ENCODE data around the gene NECTIN2. TPM values are rescaled to one million over a fixed set of nuclear protein-coding genes. Genes with fewer than 3 reads are reported as not detected.
"Not testable (repeated sequence)": the region's sequence is repeated elsewhere in the genome, so short reads cannot be mapped to it uniquely, and the experiment has no call there.

NECTIN2 gene
- total RNA-seq, 2 experiments from 2014 or later: not detected

- no peak overlapping the region for H3K4me3 Mint-ChIP-seq
- no peak overlapping the region for H3K27ac Mint-ChIP-seq
- ChIA-PET POLR2A (interaction anchor here (0.6 kb wide), 1 partner anchor 194 kb away, joined by 3 read pairs; no protein-coding TSS in a partner anchor), CTCF (no interaction called here)
- no peaks in the 10 kb centered on the region for H3K27me3 Mint-ChIP-seq
- H3K4me1 Mint-ChIP-seq: peaks cover 5% of the 10 kb centered on the region
- no peaks in the 10 kb centered on the region for H3K9me3 Mint-ChIP-seq
- no peaks in the 10 kb centered on the region for H3K36me3 Mint-ChIP-seq (ENCODE audit: low read depth)
- DNase-seq: no peak
Observed at GRCh38 chr19:44869733-44870470, 23.8 kb downstream of the NECTIN2 start.

GRCh38 chr19:44871809-44872208, 25.7 kb downstream of the NECTIN2 start:
- no peaks in the 10 kb centered on the region for H3K27me3 Mint-ChIP-seq
- H3K4me3 Mint-ChIP-seq: no peak overlapping the region
- H3K27ac Mint-ChIP-seq: no peak overlapping the region
- DNase-seq: no peak
- ChIA-PET POLR2A (no interaction called here), CTCF (no interaction called here)
- no peaks in the 10 kb centered on the region for H3K9me3 Mint-ChIP-seq
- no peaks in the 10 kb centered on the region for H3K36me3 Mint-ChIP-seq (ENCODE audit: low read depth)
- no peaks in the 10 kb centered on the region for H3K4me1 Mint-ChIP-seq

DNA sequence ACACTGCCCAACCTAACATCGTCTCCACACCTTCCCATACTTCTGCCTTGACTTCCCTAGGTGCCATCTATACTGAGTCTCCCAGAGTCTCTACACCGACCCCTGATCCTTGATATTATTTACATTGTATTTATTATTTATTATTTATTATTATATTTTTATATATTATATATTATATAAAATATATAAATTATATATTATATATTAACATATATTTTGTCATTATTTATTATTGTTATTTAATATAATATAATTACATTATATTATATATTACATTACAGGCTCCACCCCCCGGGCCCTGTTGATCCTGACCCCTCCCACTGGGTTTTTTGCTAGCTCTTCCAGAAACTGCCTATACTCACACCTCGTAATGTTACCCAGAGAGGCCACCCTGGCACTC, 26.6 kb downstream of the NECTIN2 start:
- CTCF ChIA-PET: interaction anchor here (0.6 kb wide), 1 partner anchor 23 kb away, joined by 3 read pairs; no protein-coding TSS in a partner anchor
- H3K4me3 Mint-ChIP-seq: no peak overlapping the region
- H3K27ac Mint-ChIP-seq: no peak overlapping the region
- DNase-seq: no peak
- POLR2A ChIA-PET: no interaction called here
- peaks cover 4% of the 10 kb centered on the region for H3K4me1 Mint-ChIP-seq
- no peaks in the 10 kb centered on the region for H3K27me3 Mint-ChIP-seq
- no peaks in the 10 kb centered on the region for H3K36me3 Mint-ChIP-seq (ENCODE audit: low read depth)
- no peaks in the 10 kb centered on the region for H3K9me3 Mint-ChIP-seq

DNA sequence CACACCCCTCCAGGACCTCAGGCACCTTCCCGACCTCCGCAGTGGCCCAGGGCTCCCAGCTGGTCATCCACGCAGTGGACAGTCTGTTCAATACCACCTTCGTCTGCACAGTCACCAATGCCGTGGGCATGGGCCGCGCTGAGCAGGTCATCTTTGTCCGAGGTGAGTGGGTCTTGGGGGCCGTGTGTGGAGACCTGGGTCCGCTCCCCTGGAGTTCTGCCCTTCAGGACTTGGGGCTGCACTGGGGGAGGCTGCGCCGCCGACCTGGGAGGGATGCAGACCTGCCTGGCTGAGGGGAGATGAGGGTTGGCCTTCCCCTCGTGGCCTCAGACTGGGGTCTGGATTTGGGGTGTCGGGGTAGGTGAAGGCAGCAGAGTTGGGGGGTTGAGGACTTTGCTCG, 28.2 kb downstream of the NECTIN2 start:
- Mint-ChIP-seq H3K36me3 (ENCODE audit: low read depth) (no peaks in the 10 kb centered on the region), H3K4me1 (peaks cover 4% of the 10 kb centered on the region), H3K9me3 (no peaks in the 10 kb centered on the region), H3K4me3 (no peak overlapping the region), H3K27ac (no peak overlapping the region), H3K27me3 (no peaks in the 10 kb centered on the region)
- CTCF ChIA-PET: interaction anchor here (1.6 kb wide), 1 partner anchor 11 kb away, joined by 3 read pairs; no protein-coding TSS in a partner anchor
- DNase-seq: no peak
- POLR2A ChIA-PET: no interaction called here

DNA sequence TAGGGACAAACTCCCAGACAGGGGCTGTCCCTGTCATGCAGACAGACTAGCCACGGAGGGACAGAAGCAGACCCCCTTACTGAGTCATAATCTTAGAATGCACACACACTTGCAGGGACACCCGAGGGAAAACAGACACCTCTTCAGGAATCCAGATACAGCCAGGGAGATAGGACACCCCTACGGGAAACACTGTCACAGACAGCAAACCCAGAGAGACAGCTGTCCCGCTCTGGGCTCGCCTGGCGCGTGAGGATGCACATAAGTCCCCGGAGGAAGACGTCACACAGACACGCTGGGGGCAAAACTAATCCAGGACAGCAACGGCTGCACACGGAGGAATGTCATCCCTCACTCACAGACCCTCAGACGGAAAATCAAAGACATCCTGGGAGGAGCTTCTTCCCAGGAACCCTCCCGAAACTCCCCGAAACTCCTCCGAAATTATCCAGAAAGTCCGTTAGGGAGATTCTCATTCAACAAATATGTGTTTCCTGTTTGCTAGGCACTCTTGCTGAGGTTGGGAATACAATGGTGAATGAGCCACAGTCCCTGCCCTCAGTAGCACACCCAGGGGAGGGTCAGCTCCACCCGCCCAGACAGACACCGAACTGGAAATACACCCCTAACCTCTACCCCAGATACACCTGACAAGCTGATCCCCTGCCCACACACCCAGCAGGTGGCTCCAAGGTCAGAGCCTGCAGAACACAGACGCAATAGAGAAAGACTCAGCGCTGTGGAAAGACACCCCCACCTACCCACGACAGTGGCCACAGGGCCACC, 29.8 kb downstream of the NECTIN2 start:
- Mint-ChIP-seq H3K27me3 (no peaks in the 10 kb centered on the region), H3K9me3 (no peaks in the 10 kb centered on the region), H3K27ac (no peak overlapping the region), H3K36me3 (ENCODE audit: low read depth) (no peaks in the 10 kb centered on the region), H3K4me1 (peaks cover 4% of the 10 kb centered on the region), H3K4me3 (no peak overlapping the region)
- ChIA-PET CTCF (no interaction called here), POLR2A (no interaction called here)
- DNase-seq: no peak

- ChIA-PET POLR2A (no interaction called here), CTCF (no interaction called here)
- Mint-ChIP-seq H3K4me1 (peaks cover 4% of the 10 kb centered on the region), H3K36me3 (ENCODE audit: low read depth) (no peaks in the 10 kb centered on the region), H3K9me3 (no peaks in the 10 kb centered on the region), H3K27me3 (no peaks in the 10 kb centered on the region), H3K27ac (no peak overlapping the region), H3K4me3 (no peak overlapping the region)
- DNase-seq: no peak
Observed at GRCh38 chr19:44876930-44877535, 30.9 kb downstream of the NECTIN2 start.

- H3K27ac Mint-ChIP-seq: no peak overlapping the region
- H3K27me3 Mint-ChIP-seq: no peaks in the 10 kb centered on the region
- H3K9me3 Mint-ChIP-seq: no peaks in the 10 kb centered on the region
- no peak for DNase-seq
- H3K36me3 Mint-ChIP-seq (ENCODE audit: low read depth): no peaks in the 10 kb centered on the region
- no peak overlapping the region for H3K4me3 Mint-ChIP-seq
- ChIA-PET CTCF (no interaction called here), POLR2A (interaction anchor here (0.6 kb wide), 1 partner anchor 27 kb away, joined by 3 read pairs; no protein-coding TSS in a partner anchor)
- peaks cover 4% of the 10 kb centered on the region for H3K4me1 Mint-ChIP-seq
Observed at GRCh38 chr19:44878120-44878865, 32.2 kb downstream of the NECTIN2 start.

DNA sequence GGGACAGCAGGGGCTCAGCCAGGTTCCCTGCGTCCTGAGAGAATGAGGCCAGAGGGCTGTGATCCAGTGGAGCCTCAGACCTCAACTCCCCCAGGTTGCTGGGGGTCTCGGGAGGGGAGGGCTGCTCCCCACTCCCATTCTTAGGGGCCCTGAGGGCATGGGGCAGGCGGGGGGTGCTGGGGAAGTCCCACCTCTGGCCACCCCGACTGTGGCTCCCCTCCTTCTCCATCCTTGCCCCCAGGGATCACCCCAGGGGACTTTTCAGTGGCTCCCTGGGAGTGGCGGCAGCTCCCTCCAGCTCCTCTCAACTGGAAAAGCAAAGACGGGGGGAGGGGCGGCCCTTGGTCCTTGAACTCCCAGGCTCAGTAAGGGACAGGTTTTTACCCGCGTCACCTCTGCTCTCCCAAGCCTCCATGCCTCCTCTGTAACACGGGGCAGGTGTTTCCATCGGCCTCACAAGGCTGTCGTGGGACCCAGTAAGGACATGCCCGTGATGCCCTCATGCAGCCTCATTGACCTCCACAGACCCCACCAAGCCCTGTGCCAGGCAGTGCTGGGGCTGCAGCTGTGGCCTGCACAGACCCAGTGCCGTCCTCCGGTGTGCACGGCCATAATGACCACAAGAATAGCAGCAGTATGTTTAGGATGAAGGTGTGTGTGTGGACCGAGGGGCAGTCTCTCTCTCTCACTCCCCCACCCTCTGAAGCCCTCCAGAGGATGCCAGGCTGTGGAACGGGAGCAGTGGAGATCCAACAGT, 33.4 kb downstream of the NECTIN2 start:
- CTCF ChIA-PET: no interaction called here
- H3K27me3 Mint-ChIP-seq: no peaks in the 10 kb centered on the region
- H3K4me3 Mint-ChIP-seq: no peak overlapping the region
- POLR2A ChIA-PET: no interaction called here
- no peak overlapping the region for H3K27ac Mint-ChIP-seq
- no peaks in the 10 kb centered on the region for H3K36me3 Mint-ChIP-seq (ENCODE audit: low read depth)
- no peaks in the 10 kb centered on the region for H3K9me3 Mint-ChIP-seq
- peaks cover 4% of the 10 kb centered on the region for H3K4me1 Mint-ChIP-seq
- no peak for DNase-seq

GRCh38 chr19:44882063-44882462, 36.0 kb downstream of the NECTIN2 start:
- Mint-ChIP-seq H3K27me3 (no peaks in the 10 kb centered on the region), H3K36me3 (ENCODE audit: low read depth) (no peaks in the 10 kb centered on the region), H3K4me1 (peaks cover 3% of the 10 kb centered on the region), H3K27ac (no peak overlapping the region), H3K4me3 (no peak overlapping the region), H3K9me3 (no peaks in the 10 kb centered on the region)
- no peak for DNase-seq
- ChIA-PET POLR2A (no interaction called here), CTCF (no interaction called here)

DNA sequence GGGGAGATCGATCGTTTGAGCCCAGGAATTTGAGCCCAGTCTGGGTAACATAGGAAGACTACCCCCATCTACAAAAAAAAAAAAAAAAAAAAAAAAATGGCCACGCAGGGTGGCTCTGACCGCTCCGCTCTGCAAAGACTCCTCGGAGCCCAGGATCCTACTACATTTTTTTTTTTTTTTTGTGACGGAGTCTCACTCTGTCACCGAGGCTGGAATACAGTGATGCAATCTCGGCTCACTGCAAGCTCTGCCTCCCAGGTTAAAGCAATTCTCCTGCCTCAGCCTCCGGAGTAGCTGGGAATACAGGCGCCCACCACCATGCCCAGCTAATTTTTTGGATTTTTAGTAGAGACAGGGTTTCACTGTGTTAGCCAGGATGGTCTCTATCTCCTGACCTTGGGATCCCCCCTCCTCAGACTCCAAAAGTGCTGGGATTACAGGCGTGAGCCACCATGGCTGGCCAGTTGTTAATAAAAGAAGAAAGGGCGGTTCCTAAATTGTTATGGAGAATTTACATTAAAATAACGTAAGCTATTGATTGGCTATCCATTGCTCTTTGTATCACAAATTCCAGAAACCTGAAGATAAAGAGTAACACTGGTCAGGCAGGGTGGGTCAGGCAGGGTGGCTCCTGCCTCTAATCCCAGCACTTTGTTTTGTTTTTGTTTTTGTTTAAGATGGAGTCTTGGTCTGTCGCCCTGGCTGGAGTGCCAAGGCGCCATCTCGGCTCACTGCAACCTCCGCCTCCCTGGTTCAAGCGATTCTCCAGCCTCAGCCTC, 36.7 kb downstream of the NECTIN2 start:
- DNase-seq; H3K36me3 Mint-ChIP-seq (ENCODE audit: low read depth); H3K27me3 Mint-ChIP-seq; CTCF ChIA-PET; H3K4me3 Mint-ChIP-seq; H3K27ac Mint-ChIP-seq; POLR2A ChIA-PET; H3K4me1 Mint-ChIP-seq; H3K9me3 Mint-ChIP-seq: not testable (repeated sequence)

- POLR2A ChIA-PET: no interaction called here
- DNase-seq: no peak
- no peaks in the 10 kb centered on the region for H3K36me3 Mint-ChIP-seq (ENCODE audit: low read depth)
- no peaks in the 10 kb centered on the region for H3K27me3 Mint-ChIP-seq
- no peak overlapping the region for H3K27ac Mint-ChIP-seq
- no peaks in the 10 kb centered on the region for H3K9me3 Mint-ChIP-seq
- peaks cover under 1% of the 10 kb centered on the region for H3K4me1 Mint-ChIP-seq
- CTCF ChIA-PET: interaction anchor here (0.5 to 1.3 kb wide), 3 partner anchors 11 to 137 kb away, joined by 3 to 4 read pairs (median 3); no protein-coding TSS in a partner anchor
- H3K4me3 Mint-ChIP-seq: no peak overlapping the region
Observed at GRCh38 chr19:44883922-44884321, 37.8 kb downstream of the NECTIN2 start.

GRCh38 chr19:44884566-44884965, 38.5 kb downstream of the NECTIN2 start:
- ChIA-PET POLR2A (no interaction called here), CTCF (interaction anchor here (0.5 to 1.3 kb wide), 3 partner anchors 10 to 136 kb away, joined by 3 to 4 read pairs (median 3); no protein-coding TSS in a partner anchor)
- no peaks in the 10 kb centered on the region for H3K36me3 Mint-ChIP-seq (ENCODE audit: low read depth)
- H3K27me3 Mint-ChIP-seq: no peaks in the 10 kb centered on the region
- no peak for DNase-seq
- H3K27ac Mint-ChIP-seq: no peak overlapping the region
- H3K9me3 Mint-ChIP-seq: no peaks in the 10 kb centered on the region
- peaks cover 4% of the 10 kb centered on the region for H3K4me1 Mint-ChIP-seq
- no peak overlapping the region for H3K4me3 Mint-ChIP-seq

Measured in activated CD4-positive, alpha-beta T cell treated with anti-CD3 and anti-CD28 coated beads, Interleukin-2, amount 10 ng/mL, durations not matched to agents 7 days and 5 days (primary cell).